Gastrocnemius medialis (tissue), 4 donors: ENCODE data around the gene TMEM14A.

Source experiments
- CTCF ChIP-seq, 5 experiments: fragments of 450-650 bp in 3 of 5; fragments of 200-600 bp in 2 of 5; sonication (generic) in 2 of 5; IDR thresholded peaks in 4 of 5; conservative IDR thresholded peaks in 1 of 5; 1 replicate in 4 of 5; 2 replicates in 1 of 5; pipeline ENCODE4 v1.5.1; 2016 to 2019; ENCODE audit warnings: antibody characterized with exemption in 5 of 5, mild to moderate bottlenecking in 3 of 5, moderate library complexity in 3 of 5
- POLR2A ChIP-seq, 2 donors: fragments of 450-650 bp; IDR thresholded peaks; one replicate each; pipeline ENCODE4 v1.6.1; 2017; ENCODE audit warnings: antibody characterized with exemption in 2 of 2, mild to moderate bottlenecking in 2 of 2, moderate library complexity in 2 of 2

- TF ChIP-seq CTCF (IDR thresholded peaks at IDR 0.05 in 4 of 5, conservative IDR thresholded peaks at IDR 0.05 in 1 of 5) (no peak), POLR2A (IDR thresholded peaks at IDR 0.05) (no peak)
Measured at GRCh38 chr6:52707963-52708680, 37.2 kb downstream of the TMEM14A start.
